ENCODE measurements around the gene FNDC3B.

The FNDC3B gene

DNA sequence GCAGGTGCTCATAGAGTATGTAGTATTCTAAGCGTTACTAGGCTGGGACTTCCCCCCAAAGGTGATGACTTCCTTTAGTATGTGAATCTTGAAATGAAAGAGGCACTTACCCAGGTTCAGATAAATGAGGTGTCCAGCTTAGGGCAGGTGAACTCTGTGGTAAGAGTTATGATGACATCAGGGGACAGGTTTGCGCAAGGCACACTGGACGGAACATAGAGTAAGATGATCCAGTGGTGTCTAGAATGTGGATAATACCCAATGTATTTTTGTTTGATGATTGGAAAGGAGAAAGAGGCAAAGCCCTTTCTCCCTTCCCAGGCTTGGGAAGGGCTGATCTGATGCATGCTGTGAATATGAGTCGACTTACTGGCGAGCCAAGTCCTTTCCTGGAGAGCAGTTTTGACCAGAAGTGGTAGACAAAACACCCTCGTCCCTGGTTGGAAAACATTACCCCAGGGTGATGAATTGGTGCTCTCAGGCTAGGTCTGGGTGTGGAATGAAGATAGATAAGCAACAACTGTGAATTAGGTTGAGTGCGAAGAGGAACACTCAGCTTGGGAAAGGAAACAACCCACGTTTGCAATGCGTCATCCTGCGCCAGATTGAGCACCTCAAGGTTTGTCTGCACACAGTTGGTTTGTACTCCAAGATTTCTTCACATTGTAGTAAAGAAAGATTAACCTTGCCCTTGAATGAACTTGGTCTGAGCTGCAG, 284.7 kb downstream of the FNDC3B start:
- H3K36me3 ChIP-seq (ENCODE audit: insufficient read depth, low read length), result peaks cover 6% of the 10 kb centered on the region
- H3K9ac ChIP-seq (ENCODE audit: low read depth, low read length), result no peak overlapping the region
- no peaks in the 10 kb centered on the region for H3K4me1 ChIP-seq (ENCODE audit: insufficient read depth, low read length)
- H3K9me3 ChIP-seq (ENCODE audit: control insufficient read depth, insufficient read depth, low read length), result no peaks in the 10 kb centered on the region

DNA sequence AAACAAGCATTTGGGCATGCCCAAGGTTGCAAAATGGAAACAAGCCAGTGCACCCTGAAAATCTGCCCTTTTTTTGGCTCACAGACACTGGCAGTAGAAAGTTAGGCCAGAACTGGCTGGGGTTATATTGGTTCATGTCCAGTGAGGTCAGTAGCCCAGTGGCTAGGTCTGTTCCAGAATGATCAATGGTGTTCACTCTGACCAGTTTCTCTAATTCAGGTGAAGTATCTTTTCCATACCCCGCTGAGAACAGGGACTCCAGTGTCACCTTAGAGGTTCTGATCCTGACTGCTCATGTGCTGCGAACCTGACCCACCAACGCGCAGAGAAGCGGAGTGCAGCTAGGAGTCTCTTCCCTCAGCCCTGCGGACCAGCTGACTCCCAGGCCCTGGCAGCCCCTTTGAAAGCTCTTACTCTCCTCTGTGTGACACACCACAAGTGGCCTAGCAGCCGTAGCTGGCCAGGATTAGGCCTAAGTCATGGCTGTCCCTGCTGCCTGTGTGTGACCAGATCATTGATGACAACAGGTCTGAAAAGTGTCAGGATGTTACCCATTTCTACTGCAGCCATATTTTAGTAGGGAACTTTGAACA, 285.3 kb downstream of the FNDC3B start:
- H3K4me1 ChIP-seq (ENCODE audit: insufficient read depth, low read length), result no peaks in the 10 kb centered on the region
- peaks cover 12% of the 10 kb centered on the region for H3K36me3 ChIP-seq (ENCODE audit: insufficient read depth, low read length)
- H3K9me3 ChIP-seq (ENCODE audit: control insufficient read depth, insufficient read depth, low read length), result no peaks in the 10 kb centered on the region
- H3K9ac ChIP-seq (ENCODE audit: low read depth, low read length), result no peak overlapping the region

GRCh38 chr3:172325461-172325860, 286.1 kb downstream of the FNDC3B start:
- Histone ChIP-seq H3K9ac (ENCODE audit: low read depth, low read length) (no peak overlapping the region), H3K36me3 (ENCODE audit: insufficient read depth, low read length) (peaks cover 12% of the 10 kb centered on the region), H3K4me1 (ENCODE audit: insufficient read depth, low read length) (no peaks in the 10 kb centered on the region), H3K9me3 (ENCODE audit: control insufficient read depth, insufficient read depth, low read length) (no peaks in the 10 kb centered on the region)

GRCh38 chr3:172326993-172327392, 287.6 kb downstream of the FNDC3B start:
- Histone ChIP-seq H3K36me3 (ENCODE audit: insufficient read depth, low read length) (peaks cover 15% of the 10 kb centered on the region), H3K9ac (ENCODE audit: low read depth, low read length) (no peak overlapping the region), H3K4me1 (ENCODE audit: insufficient read depth, low read length) (no peaks in the 10 kb centered on the region), H3K9me3 (ENCODE audit: control insufficient read depth, insufficient read depth, low read length) (no peaks in the 10 kb centered on the region)

DNA sequence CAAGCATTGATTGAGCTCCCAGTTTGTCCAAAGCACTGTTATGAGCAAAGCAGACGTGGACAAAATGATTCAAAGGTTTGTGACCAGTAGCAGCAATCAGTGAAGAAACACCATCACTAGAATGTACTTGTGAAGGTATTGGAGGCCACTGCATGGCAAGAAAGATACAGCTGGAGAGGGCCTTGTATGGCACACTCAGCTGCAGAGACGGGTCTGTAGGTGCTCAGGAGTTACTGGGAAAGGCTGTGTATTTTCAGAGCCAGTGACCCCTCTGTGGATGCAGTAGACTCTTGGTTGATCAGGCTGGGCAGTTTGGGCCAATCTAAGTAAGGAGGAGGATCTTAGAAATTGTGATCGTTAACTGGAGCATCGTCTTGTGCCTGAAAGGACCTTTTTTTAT, 288.9 kb downstream of the FNDC3B start:
- Histone ChIP-seq H3K9ac (ENCODE audit: low read depth, low read length) (no peak overlapping the region), H3K4me1 (ENCODE audit: insufficient read depth, low read length) (no peaks in the 10 kb centered on the region; the same call in 1 of the 2 replicates), H3K9me3 (ENCODE audit: control insufficient read depth, insufficient read depth, low read length) (no peaks in the 10 kb centered on the region), H3K36me3 (ENCODE audit: insufficient read depth, low read length) (peaks cover 15% of the 10 kb centered on the region)

- no peaks in the 10 kb centered on the region; the same call in 1 of the 2 replicates for H3K4me1 ChIP-seq (ENCODE audit: insufficient read depth, low read length)
- H3K36me3 ChIP-seq (ENCODE audit: insufficient read depth, low read length), result peaks cover 15% of the 10 kb centered on the region
- no peak overlapping the region for H3K9ac ChIP-seq (ENCODE audit: low read depth, low read length)
- H3K9me3 ChIP-seq (ENCODE audit: control insufficient read depth, insufficient read depth, low read length), result no peaks in the 10 kb centered on the region
These were observed 289.7 kb downstream of the FNDC3B start for GRCh38 chr3:172329070-172329469.

DNA sequence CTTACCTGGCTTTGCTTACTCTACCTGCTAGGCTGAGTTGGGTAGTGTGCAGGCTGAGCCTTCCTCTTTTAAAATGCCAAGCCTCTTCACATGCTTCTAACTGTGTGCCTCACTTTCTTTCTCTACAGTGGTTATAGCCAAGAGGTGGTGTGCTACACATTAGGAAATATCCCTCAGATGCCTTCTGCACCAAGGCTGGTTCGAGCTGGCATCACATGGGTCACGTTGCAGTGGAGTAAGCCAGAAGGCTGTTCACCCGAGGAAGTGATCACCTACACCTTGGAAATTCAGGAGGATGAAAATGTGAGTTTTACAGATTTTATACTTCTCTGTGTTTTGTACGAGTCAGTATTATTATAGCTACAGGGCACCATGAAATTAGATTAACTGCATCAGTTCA, 291.0 kb downstream of the FNDC3B start:
- no peaks in the 10 kb centered on the region for H3K9me3 ChIP-seq (ENCODE audit: control insufficient read depth, insufficient read depth, low read length)
- no peaks in the 10 kb centered on the region; the same call in 1 of the 2 replicates for H3K4me1 ChIP-seq (ENCODE audit: insufficient read depth, low read length)
- peaks cover 15% of the 10 kb centered on the region for H3K36me3 ChIP-seq (ENCODE audit: insufficient read depth, low read length)
- H3K9ac ChIP-seq (ENCODE audit: low read depth, low read length), result no peak overlapping the region

GRCh38 chr3:172332256-172333041, 293.1 kb downstream of the FNDC3B start:
- no peaks in the 10 kb centered on the region; the same call in 1 of the 2 replicates for H3K4me1 ChIP-seq (ENCODE audit: insufficient read depth, low read length)
- H3K36me3 ChIP-seq (ENCODE audit: insufficient read depth, low read length), result peaks cover 15% of the 10 kb centered on the region
- H3K9me3 ChIP-seq (ENCODE audit: control insufficient read depth, insufficient read depth, low read length), result no peaks in the 10 kb centered on the region
- H3K9ac ChIP-seq (ENCODE audit: low read depth, low read length), result no peak overlapping the region

DNA sequence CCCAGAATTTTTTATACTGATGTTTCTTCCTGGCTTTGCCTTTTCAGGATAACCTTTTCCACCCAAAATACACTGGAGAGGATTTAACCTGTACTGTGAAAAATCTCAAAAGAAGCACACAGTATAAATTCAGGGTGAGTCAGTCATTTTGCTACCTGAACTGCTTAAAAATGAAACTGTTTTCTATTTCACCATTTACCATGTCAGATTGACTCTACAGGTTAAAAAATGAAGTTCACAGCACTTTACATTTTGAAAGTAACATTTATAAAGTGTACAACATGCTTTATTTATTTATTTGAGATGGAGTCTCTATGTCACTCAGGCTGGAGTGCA, 293.6 kb downstream of the FNDC3B start:
- H3K36me3 ChIP-seq (ENCODE audit: insufficient read depth, low read length), result peaks cover 15% of the 10 kb centered on the region
- no peak overlapping the region for H3K9ac ChIP-seq (ENCODE audit: low read depth, low read length)
- H3K4me1 ChIP-seq (ENCODE audit: insufficient read depth, low read length), result no peaks in the 10 kb centered on the region; the same call in 1 of the 2 replicates
- no peaks in the 10 kb centered on the region for H3K9me3 ChIP-seq (ENCODE audit: control insufficient read depth, insufficient read depth, low read length)

DNA sequence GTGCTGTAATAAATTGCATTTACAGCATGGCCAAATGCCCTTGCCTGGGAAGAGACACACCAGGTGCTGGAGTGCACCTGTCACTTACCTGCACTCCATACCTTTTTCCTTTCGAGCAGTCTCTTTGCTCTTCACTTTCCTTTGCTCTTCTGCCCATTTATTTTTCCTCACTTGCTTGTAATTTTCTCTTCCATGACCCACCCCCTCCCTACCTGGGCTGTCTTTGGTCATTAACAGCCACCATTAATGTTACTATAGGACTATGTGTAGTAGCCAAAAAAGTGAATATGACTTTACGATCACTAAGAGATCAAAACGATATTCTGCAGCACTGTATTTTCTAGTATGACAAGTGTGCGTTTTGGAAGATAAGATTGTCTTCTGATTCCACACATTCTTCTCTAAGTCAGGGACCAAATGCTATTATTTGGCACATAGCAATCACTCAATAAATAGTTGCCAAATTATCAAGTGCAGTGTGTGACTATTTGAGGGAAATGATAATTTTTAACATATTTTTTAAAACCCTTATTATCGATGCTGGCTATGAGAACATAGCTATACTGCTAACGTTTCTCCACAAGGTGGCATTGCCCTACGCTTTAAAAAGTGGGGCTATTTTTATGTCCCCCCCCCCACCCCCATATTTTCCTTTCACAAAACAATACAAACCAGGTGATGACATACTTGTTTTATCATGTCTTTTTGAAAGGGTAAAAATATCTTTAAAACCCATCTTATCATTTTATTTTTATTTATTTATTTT, 294.5 kb downstream of the FNDC3B start:
- no peak overlapping the region for H3K9ac ChIP-seq (ENCODE audit: low read depth, low read length)
- H3K4me1 ChIP-seq (ENCODE audit: insufficient read depth, low read length), result no peaks in the 10 kb centered on the region; the same call in 1 of the 2 replicates
- no peaks in the 10 kb centered on the region for H3K9me3 ChIP-seq (ENCODE audit: control insufficient read depth, insufficient read depth, low read length)
- H3K36me3 ChIP-seq (ENCODE audit: insufficient read depth, low read length), result peaks cover 13% of the 10 kb centered on the region

- peaks cover 9% of the 10 kb centered on the region; the same call in 1 of the 2 replicates for H3K36me3 ChIP-seq (ENCODE audit: insufficient read depth, low read length)
- H3K9me3 ChIP-seq (ENCODE audit: control insufficient read depth, insufficient read depth, low read length), result no peaks in the 10 kb centered on the region
These were observed 295.4 kb downstream of the FNDC3B start for GRCh38 chr3:172334671-172335207.

DNA sequence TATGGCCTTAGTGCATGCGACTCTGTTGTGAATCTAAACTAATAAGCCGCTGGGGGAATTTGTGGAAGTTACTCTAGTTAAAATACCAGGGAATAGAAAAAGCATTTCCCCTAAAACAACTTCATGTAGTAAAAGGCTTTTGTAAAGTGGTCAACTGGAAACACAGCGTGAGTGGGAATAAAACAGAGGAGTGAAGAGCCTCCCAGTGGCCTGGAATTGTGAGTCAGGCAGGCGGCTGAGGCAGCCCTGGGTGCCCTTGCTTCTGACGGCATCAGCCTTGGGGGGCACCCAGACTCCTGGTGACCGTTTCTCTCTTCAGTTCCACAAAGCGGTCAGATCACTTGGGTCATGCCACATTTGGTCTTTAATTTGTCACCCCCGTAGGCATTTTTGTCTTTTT, 300.5 kb downstream of the FNDC3B start:
- Histone ChIP-seq H3K4me1 (ENCODE audit: insufficient read depth, low read length) (no peaks in the 10 kb centered on the region), H3K36me3 (ENCODE audit: insufficient read depth, low read length) (peaks cover 33% of the 10 kb centered on the region), H3K9me3 (ENCODE audit: control insufficient read depth, insufficient read depth, low read length) (no peaks in the 10 kb centered on the region), H3K9ac (ENCODE audit: low read depth, low read length) (no peak overlapping the region)

More at GRCh38 chr3:172334671-172335207, 295.4 kb downstream of the FNDC3B start:
- Histone ChIP-seq H3K9ac (ENCODE audit: low read depth, low read length) (no peak overlapping the region), H3K4me1 (ENCODE audit: insufficient read depth, low read length) (no peaks in the 10 kb centered on the region; the same call in 1 of the 2 replicates)

DNA sequence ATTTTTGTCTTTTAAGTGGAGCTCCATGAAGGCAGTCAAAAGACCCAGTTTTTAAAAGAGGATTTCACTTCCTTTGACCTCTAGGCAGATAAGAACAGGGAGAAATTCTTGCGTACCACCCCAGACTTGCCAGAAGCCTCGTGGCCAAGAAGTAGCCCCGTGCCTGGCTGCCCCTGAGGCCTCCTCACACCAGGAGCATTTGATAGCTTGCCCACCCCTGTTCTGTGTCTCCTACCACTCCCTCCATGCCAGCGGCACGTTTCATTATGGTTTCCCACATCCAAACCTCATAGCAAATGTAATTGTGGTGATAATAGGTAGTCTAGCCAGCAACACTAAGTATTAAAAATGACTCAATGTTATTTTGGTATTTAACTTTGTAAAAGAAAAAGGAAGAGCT, 301.2 kb downstream of the FNDC3B start:
- H3K4me1 ChIP-seq (ENCODE audit: insufficient read depth, low read length), result no peaks in the 10 kb centered on the region

GRCh38 chr3:172341482-172342059, 302.2 kb downstream of the FNDC3B start:
- peaks cover 39% of the 10 kb centered on the region for H3K36me3 ChIP-seq (ENCODE audit: insufficient read depth, low read length)
- no peaks in the 10 kb centered on the region for H3K9me3 ChIP-seq (ENCODE audit: control insufficient read depth, insufficient read depth, low read length)
- no peak overlapping the region for H3K9ac ChIP-seq (ENCODE audit: low read depth, low read length)
- no peaks in the 10 kb centered on the region for H3K4me1 ChIP-seq (ENCODE audit: insufficient read depth, low read length)

More for the DNA sequence above, 301.2 kb downstream of the FNDC3B start:
- H3K36me3 ChIP-seq (ENCODE audit: insufficient read depth, low read length), result peaks cover 36% of the 10 kb centered on the region
- no peaks in the 10 kb centered on the region for H3K9me3 ChIP-seq (ENCODE audit: control insufficient read depth, insufficient read depth, low read length)
- no peak overlapping the region for H3K9ac ChIP-seq (ENCODE audit: low read depth, low read length)
